NCI-H128 (cell line): ENCODE measurements around the gene SNAP25.

Source experiments
- DNase-seq: peaks from one replicate; lab custom pipeline; 2025; ENCODE audit not compliant: unreplicated experiment; lab: John Stamatoyannopoulos, UW

SNAP25 gene

GRCh38 chr20:10261702-10262101 lies 43.1 kb downstream of the SNAP25 start:
- DNase-seq, result no peak

- DNase-seq, result no peak
Measured at GRCh38 chr20:10263385-10264165, 44.9 kb downstream of the SNAP25 start.

DNA sequence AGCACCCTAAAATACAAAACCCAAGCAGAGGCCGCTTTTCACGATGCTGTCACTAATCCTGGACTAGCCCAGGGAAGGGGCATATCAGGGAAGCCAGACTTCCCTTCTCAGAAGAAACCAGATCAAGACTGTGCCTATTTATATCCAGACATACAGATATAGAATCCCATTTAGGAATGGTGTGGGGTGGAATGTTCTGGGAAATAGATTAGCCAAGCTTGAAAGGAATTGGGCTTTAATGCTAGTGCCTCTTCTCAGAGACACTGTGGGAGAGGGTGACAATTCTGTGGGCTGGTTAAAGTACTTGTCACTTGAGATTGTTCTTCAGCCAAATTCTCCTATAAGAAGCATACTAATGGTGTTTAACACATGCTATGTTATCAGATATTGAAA lies 45.5 kb downstream of the SNAP25 start:
- no peak for DNase-seq

DNA sequence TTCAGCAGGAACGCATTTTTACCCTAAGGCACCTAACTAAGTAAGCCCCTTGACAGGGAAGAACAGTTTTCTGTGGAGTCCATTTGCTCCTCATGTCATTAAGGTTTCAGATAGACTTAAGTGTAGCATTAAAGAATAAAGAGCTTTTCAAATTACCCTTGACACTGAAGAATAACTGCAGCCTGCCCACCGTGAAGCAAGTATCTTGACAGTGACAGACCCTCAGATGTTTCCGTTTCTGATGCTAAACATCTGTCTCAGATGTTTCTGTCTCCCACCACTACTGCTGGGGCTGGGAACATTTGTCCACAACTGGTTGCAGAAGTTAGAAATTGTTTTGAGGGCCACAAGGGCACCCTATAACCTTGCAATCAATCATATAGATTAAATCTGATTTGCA lies 50.0 kb downstream of the SNAP25 start:
- no peak for DNase-seq

DNA sequence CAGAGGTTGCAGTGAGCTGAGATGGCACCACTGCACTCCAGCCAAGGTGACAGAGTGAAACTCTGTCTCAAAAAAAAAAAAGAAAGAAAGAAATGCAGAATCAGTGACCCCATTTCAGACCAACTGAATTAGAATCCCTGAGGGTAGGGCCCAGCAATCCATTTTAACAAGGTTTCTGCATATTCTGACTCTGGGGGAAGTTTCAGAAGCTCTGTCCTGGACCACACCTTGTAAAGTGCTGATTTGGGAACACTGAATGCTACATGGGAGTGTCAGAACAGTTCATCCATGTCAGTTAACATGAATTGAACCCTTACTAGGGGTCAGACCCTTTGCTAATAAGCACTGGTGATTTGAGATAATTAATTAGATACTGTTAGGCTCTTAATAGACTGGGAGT lies 52.0 kb downstream of the SNAP25 start:
- DNase-seq, result no peak

DNA sequence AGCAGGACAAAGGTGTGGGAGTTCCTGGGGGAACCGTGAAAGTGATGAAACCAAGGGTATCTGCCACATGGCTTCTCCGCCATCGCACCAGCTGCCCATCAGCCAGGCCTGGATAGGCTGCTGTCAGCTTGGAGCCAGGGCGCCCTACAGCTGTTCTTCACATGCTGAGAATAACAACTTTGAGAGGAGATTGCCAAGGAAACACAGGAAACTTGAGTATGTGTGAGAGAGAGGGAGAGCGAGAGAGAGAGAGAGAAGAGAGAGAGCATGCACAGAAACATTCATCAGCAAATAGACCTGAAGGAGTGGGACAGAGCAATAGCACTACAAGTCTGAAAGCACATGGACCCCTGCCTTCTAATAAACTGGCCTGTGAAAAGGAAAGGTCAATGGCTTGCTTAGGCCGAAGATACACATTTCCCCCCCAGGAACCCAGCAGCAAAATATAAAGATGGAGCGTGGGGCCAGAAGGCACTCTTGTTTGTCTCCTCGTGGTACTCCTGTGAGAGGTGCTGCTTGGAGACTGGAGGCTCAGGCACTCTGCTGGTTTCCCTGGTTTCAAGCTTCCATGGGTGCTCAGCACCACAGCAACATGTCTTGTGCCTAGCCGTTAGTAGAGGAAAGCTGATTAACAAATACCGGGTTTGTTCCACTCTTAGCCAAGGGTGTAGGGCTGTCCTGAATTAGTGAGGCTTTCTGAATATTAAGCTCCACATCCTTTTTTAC lies 53.0 kb downstream of the SNAP25 start:
- no peak for DNase-seq

DNA sequence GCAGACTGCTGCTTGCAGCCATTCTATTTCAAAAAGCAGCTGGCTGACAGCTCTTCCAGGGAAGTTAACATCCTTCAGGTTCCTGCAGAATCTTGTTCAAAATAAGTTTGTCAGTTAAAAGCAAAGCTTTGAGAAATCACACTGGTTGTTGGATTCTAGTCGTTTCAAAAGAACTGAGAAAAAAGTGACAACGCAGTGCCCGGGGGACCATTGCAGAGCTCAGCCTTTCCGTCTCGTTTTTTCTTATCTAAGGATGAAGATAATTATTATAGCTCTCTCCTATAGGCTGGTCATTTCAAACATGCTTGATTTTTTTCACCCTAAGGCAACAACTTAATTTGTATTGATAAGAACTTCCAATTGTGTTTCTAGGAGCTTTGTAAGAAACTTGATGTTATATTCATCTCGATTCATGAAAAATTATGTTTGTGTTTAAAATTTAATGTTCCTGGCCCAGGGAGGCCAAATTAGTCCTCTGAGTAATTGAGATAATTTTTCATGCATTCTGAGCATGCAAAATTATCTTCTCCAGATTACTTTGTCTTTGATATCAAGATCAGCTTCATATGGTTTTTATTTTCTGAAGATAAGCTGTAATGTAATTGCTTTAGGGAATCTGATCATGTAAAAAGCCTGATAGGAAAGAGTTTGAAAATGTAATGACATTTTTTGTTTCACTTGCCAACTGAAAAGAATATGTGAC lies 58.4 kb downstream of the SNAP25 start:
- DNase-seq, result no peak

DNA sequence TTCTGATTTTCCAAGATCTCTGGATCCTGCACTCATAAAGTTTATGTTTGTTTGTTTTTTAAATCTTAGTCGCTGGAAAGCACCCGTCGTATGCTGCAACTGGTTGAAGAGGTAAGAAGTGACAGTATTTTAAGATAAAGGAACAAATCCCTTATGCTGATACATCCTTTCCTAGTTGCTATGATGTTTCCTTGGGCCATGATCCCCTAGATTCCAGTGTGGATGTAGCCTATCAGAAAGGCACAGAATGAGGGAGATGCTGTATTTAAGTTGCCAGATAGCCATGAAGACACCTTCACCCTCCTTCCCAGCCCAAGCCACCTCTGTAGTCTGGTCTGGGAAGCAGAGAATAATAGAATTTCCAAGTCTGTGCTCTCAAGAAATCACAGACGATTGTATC lies 59.0 kb downstream of the SNAP25 start:
- no peak for DNase-seq

DNA sequence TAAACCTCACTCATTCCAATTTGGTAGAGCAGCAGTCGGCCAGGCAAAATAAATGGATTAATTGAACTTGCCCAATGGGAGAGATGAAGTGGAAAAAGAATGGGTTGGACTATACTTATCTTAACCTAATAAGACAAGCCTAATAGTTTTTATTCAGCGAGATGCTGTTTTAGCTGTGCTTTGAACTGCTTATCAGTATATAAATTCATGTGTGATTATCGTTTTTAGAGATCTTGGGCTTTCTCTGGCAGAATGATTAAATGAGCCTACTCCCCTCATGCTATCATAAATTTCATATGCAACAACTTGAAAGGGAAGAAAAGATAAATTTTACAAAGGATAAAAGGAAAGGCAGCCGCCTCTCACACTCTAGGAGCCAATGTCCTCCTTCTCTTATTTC lies 59.8 kb downstream of the SNAP25 start:
- DNase-seq, result no peak

GRCh38 chr20:10280018-10280908 lies 61.6 kb downstream of the SNAP25 start:
- DNase-seq, result no peak

DNA sequence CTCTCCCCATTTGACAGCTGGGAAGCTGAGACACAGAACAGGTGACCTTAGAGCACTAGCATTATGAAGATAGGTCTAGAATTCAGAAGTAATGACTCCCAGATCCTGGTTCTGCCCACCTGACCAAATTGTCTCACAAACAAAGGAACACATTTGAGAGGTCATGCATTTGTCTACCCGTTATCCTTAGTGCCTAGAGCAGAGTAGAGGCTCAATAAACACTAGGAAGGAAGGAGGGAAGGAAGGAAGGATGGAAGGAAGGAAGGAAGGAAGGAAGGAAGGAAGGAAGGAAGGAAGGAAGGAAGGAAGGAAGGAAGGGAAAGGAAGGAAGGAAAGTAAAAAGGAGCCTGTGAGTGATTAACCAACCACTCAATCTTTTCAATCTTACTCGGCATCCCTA lies 63.3 kb downstream of the SNAP25 start:
- DNase-seq, result no peak

DNA sequence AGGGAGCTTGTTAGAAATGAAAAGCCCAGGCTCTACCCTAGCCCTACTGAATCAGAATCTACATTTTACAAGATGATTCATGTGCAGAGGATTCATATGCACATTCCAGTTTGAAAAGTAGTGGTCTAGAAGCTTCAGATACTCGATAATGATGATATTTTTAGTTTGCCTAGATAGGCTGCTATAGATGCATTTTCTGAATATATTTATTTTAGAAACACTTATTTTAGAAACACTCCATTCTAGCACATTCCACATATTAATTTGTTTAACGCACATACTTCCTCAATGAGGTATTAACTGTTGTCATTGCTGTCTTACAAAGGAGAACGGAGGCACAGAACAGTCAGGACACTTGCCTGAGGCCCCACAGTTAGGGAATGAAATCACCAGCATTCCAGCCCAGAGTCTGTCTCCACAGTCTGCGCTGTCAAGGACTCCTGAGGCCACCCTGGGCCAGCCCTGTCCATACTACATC lies 64.4 kb downstream of the SNAP25 start:
- no peak for DNase-seq

GRCh38 chr20:10286356-10286755 lies 67.7 kb downstream of the SNAP25 start:
- no peak for DNase-seq

DNA sequence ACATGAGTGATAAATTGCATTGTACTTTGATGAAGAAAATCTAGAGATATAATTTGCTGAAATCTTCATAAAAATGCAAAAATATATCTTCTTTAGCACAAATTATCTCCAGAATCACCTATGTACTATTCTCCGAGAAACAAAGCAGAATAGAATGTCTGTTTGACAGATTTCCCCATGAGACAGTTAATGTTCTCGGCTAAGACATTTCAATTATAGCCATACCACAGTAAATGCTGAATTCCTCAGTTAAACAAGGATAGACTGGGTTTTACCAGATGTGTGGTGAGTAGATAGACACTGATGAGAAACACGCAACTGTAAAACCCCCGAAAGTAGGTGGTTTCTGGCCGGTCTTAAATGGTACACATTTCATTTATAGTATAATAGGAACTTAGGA lies 69.8 kb downstream of the SNAP25 start:
- DNase-seq, result no peak

DNA sequence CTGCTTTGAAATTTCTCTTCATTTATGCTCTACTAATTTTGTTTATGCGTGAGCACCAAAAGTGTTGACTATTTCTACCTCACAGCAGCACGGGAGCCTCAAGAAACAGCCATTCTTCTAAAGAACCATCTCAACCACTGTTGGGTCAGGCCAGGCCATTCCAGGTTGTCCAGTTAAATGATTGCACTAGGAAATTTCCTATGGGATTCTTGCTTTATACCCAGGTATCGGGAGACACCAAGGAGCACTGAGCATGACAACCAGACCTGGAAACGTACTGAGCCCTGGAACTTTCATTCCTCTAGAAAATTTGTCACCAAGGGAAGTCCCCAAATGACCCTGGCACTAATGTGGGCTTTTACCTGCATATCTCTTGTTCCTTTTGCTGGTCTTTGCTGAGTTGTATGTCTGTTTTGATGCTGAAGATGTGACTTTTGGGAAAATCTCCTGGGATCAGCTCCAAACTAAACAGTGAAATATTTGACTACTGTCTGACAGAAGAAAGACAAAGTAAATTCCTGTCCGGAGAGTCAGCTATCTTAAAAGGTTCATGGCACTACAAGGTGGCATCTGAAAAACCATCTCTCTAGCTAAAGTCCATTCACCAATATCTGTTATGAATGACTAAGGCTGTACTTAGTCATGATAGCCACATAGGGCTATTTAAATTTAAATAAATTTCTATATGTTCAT lies 70.5 kb downstream of the SNAP25 start:
- no peak for DNase-seq

GRCh38 chr20:10291568-10292248 lies 73.1 kb downstream of the SNAP25 start:
- DNase-seq, result no peak

DNA sequence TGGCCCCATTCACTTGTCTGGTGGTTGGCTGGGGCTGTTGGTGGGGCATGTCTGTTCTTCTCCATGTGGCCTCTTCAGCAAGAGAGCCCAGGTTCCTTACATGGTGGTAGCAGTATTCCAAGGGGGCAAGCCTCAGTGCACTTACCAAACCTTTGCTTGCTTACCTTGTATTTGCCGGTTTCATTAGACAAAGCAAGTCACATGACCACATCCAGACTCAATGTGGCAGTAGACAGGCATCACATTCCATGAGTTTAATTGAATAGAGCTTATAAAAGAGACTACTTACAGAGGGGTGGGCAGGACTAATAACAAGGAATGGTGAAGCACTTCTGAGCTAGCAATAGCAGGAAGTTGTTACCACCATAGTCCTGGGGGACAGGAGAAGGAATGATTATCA lies 78.6 kb downstream of the SNAP25 start:
- no peak for DNase-seq

DNA sequence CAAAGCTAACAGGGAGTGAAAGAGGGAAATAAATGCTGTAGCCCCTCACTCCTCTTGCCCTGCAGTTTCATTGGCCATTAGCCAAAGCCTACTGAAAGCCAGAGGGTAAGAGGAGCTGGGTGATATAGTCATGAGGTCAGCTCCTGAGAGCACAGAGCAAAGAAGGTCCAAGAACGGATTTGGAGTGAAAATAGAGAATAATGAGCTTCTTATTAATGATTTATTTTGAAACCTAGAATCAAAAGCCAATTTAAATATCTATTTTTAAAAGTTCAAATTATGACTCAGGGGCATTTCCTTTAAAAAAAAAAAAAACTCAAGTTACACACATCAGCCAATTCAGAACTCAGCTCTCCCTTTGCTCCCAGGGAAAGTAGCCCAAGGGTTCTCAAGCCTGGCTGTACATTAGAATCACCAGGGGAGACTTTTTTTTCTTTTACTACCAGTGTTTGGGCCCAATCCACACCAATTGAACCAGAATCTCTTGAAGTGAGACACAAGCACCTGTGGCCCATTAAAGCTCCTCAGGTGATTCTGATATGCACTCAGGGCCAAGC lies 79.1 kb downstream of the SNAP25 start:
- no peak for DNase-seq
